H9 (cell line): ENCODE results near the gene ETV7. TPM values are rescaled to one million over a fixed set of nuclear protein-coding genes. Genes with fewer than 3 reads are reported as not detected.

Experiments
- DNase-seq: peaks from one replicate; pipeline ENCODE4 v3.0.0-alpha.2; 2017
- H2AFZ ChIP-seq: one replicate; pipeline ENCODE4 v1.6.1; 2013; ENCODE audit warnings: mild to moderate bottlenecking, low read length, control low read depth, moderate library complexity
- H2AK5ac ChIP-seq: 2 replicates; pipeline ENCODE4 v1.6.1; 2013; ENCODE audit warnings: low read length, control low read depth, mixed read lengths; ENCODE audit not compliant: insufficient read length
- H2BK120ac ChIP-seq: one replicate; pipeline ENCODE4 v1.6.1; 2013; ENCODE audit warnings: low read depth, mild to moderate bottlenecking, low read length, control low read depth, inconsistent platforms; ENCODE audit not compliant: poor library complexity, severe bottlenecking
- H2BK12ac ChIP-seq: 2 replicates; pipeline ENCODE4 v1.6.1; 2013; ENCODE audit warnings: low read length, control low read depth, mixed read lengths, low read depth; ENCODE audit not compliant: insufficient read length
- H2BK15ac ChIP-seq: 2 replicates; pipeline ENCODE4 v1.6.1; 2013; ENCODE audit warnings: low read depth, low read length, control low read depth
- H2BK20ac ChIP-seq: one replicate; pipeline ENCODE4 v1.6.1; 2013; ENCODE audit warnings: low read depth, mild to moderate bottlenecking, low read length, control low read depth, inconsistent platforms; ENCODE audit not compliant: poor library complexity, severe bottlenecking
- H2BK5ac ChIP-seq: 2 replicates; pipeline ENCODE4 v1.6.1; 2013; ENCODE audit warnings: low read length, control low read depth, mixed read lengths; ENCODE audit not compliant: insufficient read length
- H3K14ac ChIP-seq: 2 replicates; pipeline ENCODE4 v1.6.1; 2013; ENCODE audit warnings: low read length, control low read depth; ENCODE audit not compliant: insufficient read depth
- H3K18ac ChIP-seq: 2 replicates; pipeline ENCODE4 v1.6.1; 2013; ENCODE audit warnings: low read depth, mild to moderate bottlenecking, mixed read lengths, low read length, control low read depth; ENCODE audit not compliant: insufficient read length
- H3K23ac ChIP-seq: 2 replicates; pipeline ENCODE4 v1.6.1; 2013; ENCODE audit warnings: low read length, control low read depth, mixed read lengths, low read depth; ENCODE audit not compliant: insufficient read length
- H3K23me2 ChIP-seq: 2 replicates; pipeline ENCODE4 v1.6.1; 2013; ENCODE audit warnings: low read depth, mild to moderate bottlenecking, mixed read lengths, low read length, control low read depth; ENCODE audit not compliant: insufficient read length, poor library complexity, severe bottlenecking
- H3K27ac ChIP-seq: 2 replicates; pipeline ENCODE4 v1.5.1; 2013; ENCODE audit warnings: low read length, control low read depth, mixed read lengths, low read depth; ENCODE audit not compliant: insufficient read length
- H3K27me3 ChIP-seq: 2 replicates; pipeline ENCODE4 v1.6.1; 2013; ENCODE audit warnings: low read length, control low read depth, inconsistent platforms; ENCODE audit not compliant: insufficient read depth
- H3K4ac ChIP-seq: 2 replicates; pipeline ENCODE4 v1.6.1; 2013; ENCODE audit warnings: low read depth, mild to moderate bottlenecking, control low read depth, inconsistent platforms, low read length, moderate library complexity
- H3K4me1 ChIP-seq: 2 replicates; pipeline ENCODE4 v1.6.1; 2013; ENCODE audit warnings: low read length, control low read depth, inconsistent platforms; ENCODE audit not compliant: insufficient read depth
- H3K4me2 ChIP-seq: 2 replicates; pipeline ENCODE4 v1.6.1; 2013; ENCODE audit warnings: low read length, control low read depth, mixed read lengths; ENCODE audit not compliant: insufficient read length, insufficient read depth
- H3K56ac ChIP-seq: 2 replicates; pipeline ENCODE4 v1.6.1; 2013; ENCODE audit warnings: low read depth, mild to moderate bottlenecking, mixed read lengths, low read length, control low read depth; ENCODE audit not compliant: insufficient read length
- H3K79me1 ChIP-seq: 2 replicates; pipeline ENCODE4 v1.6.1; 2013; ENCODE audit warnings: low read depth, mild to moderate bottlenecking, moderate library complexity, low read length, control low read depth, inconsistent platforms; ENCODE audit not compliant: insufficient read depth, poor library complexity, severe bottlenecking
- H3K79me2 ChIP-seq: 2 replicates; pipeline ENCODE4 v1.6.1; 2013; ENCODE audit warnings: low read length, control low read depth, inconsistent platforms; ENCODE audit not compliant: insufficient read depth
- H3K9ac ChIP-seq: 2 replicates; pipeline ENCODE4 v1.6.1; 2013; ENCODE audit warnings: low read length, control low read depth, mixed read lengths; ENCODE audit not compliant: insufficient read length; ENCODE audit errors: extremely low read depth
- H3K9me3 ChIP-seq: one replicate; pipeline ENCODE4 v1.6.1; 2013; ENCODE audit warnings: low read depth, low read length, inconsistent platforms; ENCODE audit not compliant: control insufficient read depth
- H3T11ph ChIP-seq: one replicate; pipeline ENCODE4 v1.6.1; 2013; ENCODE audit warnings: mild to moderate bottlenecking, low read length, control low read depth, inconsistent platforms
- H4K20me1 ChIP-seq: one replicate; pipeline ENCODE4 v1.6.1; 2013; ENCODE audit not compliant: control insufficient read depth, insufficient read length, insufficient read depth
- H4K5ac ChIP-seq: 2 replicates; pipeline ENCODE4 v1.6.1; 2013; ENCODE audit warnings: low read depth, mild to moderate bottlenecking, mixed read lengths, low read length, control low read depth; ENCODE audit not compliant: insufficient read length
- H4K8ac ChIP-seq: replicated peaks from 2 replicates; pipeline ENCODE4 v1.6.1; 2013; ENCODE audit warnings: low read length, control low read depth, mixed read lengths, low read depth; ENCODE audit not compliant: insufficient read length
- H4K91ac ChIP-seq: 2 replicates; pipeline ENCODE4 v1.6.1; 2013; ENCODE audit warnings: low read depth, mild to moderate bottlenecking, moderate library complexity, mixed read lengths, low read length, control low read depth; ENCODE audit not compliant: insufficient read length
- H3K27ac Mint-ChIP-seq, 3 experiments: 2 replicates in 2 of 3; 3 replicates in 1 of 3; pipeline ENCODE4 v1.8.0; 2020 to 2021; ENCODE audit warnings: mixed read lengths in 3 of 3, mild to moderate bottlenecking in 1 of 3, moderate library complexity in 1 of 3
- H3K27me3 Mint-ChIP-seq: 2 replicates; pipeline ENCODE4 v1.8.0; 2021; ENCODE audit warnings: low read depth, mild to moderate bottlenecking, moderate library complexity, mixed read lengths
- H3K36me3 Mint-ChIP-seq, 3 experiments: 2 replicates in 2 of 3; 3 replicates in 1 of 3; pipeline ENCODE4 v1.8.0; 2020 to 2021; ENCODE audit warnings: low read depth in 3 of 3, mixed read lengths in 3 of 3; ENCODE audit not compliant: insufficient read depth in 1 of 3
- H3K4me1 Mint-ChIP-seq, 2 experiments: 2 replicates each; pipeline ENCODE4 v1.8.0; 2020; ENCODE audit warnings: mixed read lengths in 2 of 2
- H3K4me3 Mint-ChIP-seq, 2 experiments: 2 replicates in 1 of 2; 3 replicates in 1 of 2; pipeline ENCODE4 v1.8.0; 2020 to 2021; ENCODE audit warnings: mild to moderate bottlenecking in 2 of 2, mixed read lengths in 2 of 2, moderate library complexity in 1 of 2
- H3K9me3 Mint-ChIP-seq, 2 experiments: 2 replicates in 1 of 2; 3 replicates in 1 of 2; pipeline ENCODE4 v1.8.0; 2020; ENCODE audit warnings: mild to moderate bottlenecking in 2 of 2, mixed read lengths in 2 of 2, moderate library complexity in 1 of 2
- CTCF ChIP-seq: fragments of 200-600 bp; sonication (generic); conservative IDR thresholded peaks from 3 replicates; pipeline ENCODE4 v1.8.0; 2021; ENCODE audit warnings: antibody characterized with exemption, mild to moderate bottlenecking
- WGBS: extraction: QIAGEN DNeasy Blood & Tissue Kit; methylation state at CpG from one replicate; pipeline ENCODE4 v1.1.7; 2013; ENCODE audit warnings: missing lambda C conversion rate, low lambda C conversion rate, mixed read lengths; ENCODE audit not compliant: insufficient read length; ENCODE audit errors: extremely low coverage; 5-methylcytosine and 5-hydroxymethylcytosine counted together
- total RNA-seq: library from RNA; stranded (reverse); gene quantifications from 2 replicates; pipeline ENCODE4 v1.2.1, GENCODE V29; 2021

ETV7 gene
- total RNA-seq, 1 experiment from 2014 or later, result 0.92 TPM

GRCh38 chr6:36349240-36349639 is 38.2 kb downstream of the ETV7 start:
- H3K4me3 Mint-ChIP-seq, result no peak overlapping the region
- Histone ChIP-seq H3K18ac (no peak overlapping the region), H3T11ph (no peak overlapping the region), H2BK120ac (no peak overlapping the region), H3K9ac (no peak overlapping the region), H2AFZ (no peak overlapping the region), H3K27ac (no peak overlapping the region), H3K23me2 (no peaks in the 10 kb centered on the region), H4K5ac (no peak overlapping the region), H4K91ac (no peak overlapping the region), H3K4me2 (no peak overlapping the region), H2BK15ac (no peak overlapping the region), H3K56ac (no peak overlapping the region), H3K4ac (no peak overlapping the region), H2BK20ac (no peak overlapping the region), H2AK5ac (no peak overlapping the region), H4K8ac (no peak overlapping the region), H2BK12ac (no peak overlapping the region), H3K27me3 (no peaks in the 10 kb centered on the region), H3K4me1 (no peaks in the 10 kb centered on the region), H3K14ac (no peak overlapping the region), H3K9me3 (no peaks in the 10 kb centered on the region), H3K79me1 (no peaks in the 10 kb centered on the region), H3K79me2 (no peaks in the 10 kb centered on the region), H3K23ac (no peak overlapping the region), H2BK5ac (no peak overlapping the region), H4K20me1 (no peaks in the 10 kb centered on the region)
- peaks cover 2 to 3% of the 10 kb centered on the region in 2 experiments; a peak in 2 of 5 replicates for H3K9me3 Mint-ChIP-seq
- DNase-seq, result no peak
- no CpG with 5 or more reads among the region's 6 CpGs for WGBS
- H3K27ac Mint-ChIP-seq, result no peak overlapping the region
- peaks cover 4% of the 10 kb centered on the region for H3K27me3 Mint-ChIP-seq
- no peak for TF ChIP-seq CTCF
- H3K36me3 Mint-ChIP-seq, result peaks cover 0 to 2% (median 0%) of the 10 kb centered on the region in 3 experiments; a peak in 2 of 7 replicates
- peaks cover 0 to 3% of the 10 kb centered on the region in 2 experiments; a peak in 1 of 4 replicates for H3K4me1 Mint-ChIP-seq
